ENCODE data around the gene FBXO42.
"Not testable (repeated sequence)": the region's sequence is repeated elsewhere in the genome, so short reads cannot be mapped to it uniquely, and the experiment has no call there.

FBXO42 gene

GRCh38 chr1:16371725-16372124, 19.4 kb upstream of the FBXO42 start:
- peak; percentile 46 for DNase-seq

GRCh38 chr1:16369821-16370220, 17.5 kb upstream of the FBXO42 start:
- no peak for DNase-seq

- DNase-seq, result no peak
Observed at GRCh38 chr1:16367968-16368890, 15.9 kb upstream of the FBXO42 start.

- peak; percentile 89 for DNase-seq
Observed at GRCh38 chr1:16367258-16367967, 15.1 kb upstream of the FBXO42 start.

- peak; percentile 98 for DNase-seq
Observed at GRCh38 chr1:16366722-16367257, 14.5 kb upstream of the FBXO42 start, which contains the start of gene SZRD1. Gene SZRD1 (plus strand): TSS chr1:16367242. CDS start chr1:16367258, 16 bp downstream.

- DNase-seq, result not testable (repeated sequence)
Observed at GRCh38 chr1:16365146-16365498, 12.8 kb upstream of the FBXO42 start.

- DNase-seq, result no peak
Observed at GRCh38 chr1:16356867-16357266, 4.6 kb upstream of the FBXO42 start.

GRCh38 chr1:16354619-16355018, 2.3 kb upstream of the FBXO42 start:
- DNase-seq, result no peak

- DNase-seq, result peak; percentile 23
Observed at GRCh38 chr1:16352842-16353535, 709 bp upstream of the FBXO42 start.

- DNase-seq, result no peak
Observed at GRCh38 chr1:16351456-16351993, 755 bp downstream of the FBXO42 start.

GRCh38 chr1:16349847-16350406, 2.4 kb downstream of the FBXO42 start:
- DNase-seq, result no peak

GRCh38 chr1:16348414-16349182, 3.7 kb downstream of the FBXO42 start:
- no peak for DNase-seq

- not testable (repeated sequence) for DNase-seq
Observed at GRCh38 chr1:16343276-16343675, 9.0 kb downstream of the FBXO42 start.

GRCh38 chr1:16342331-16343062, 9.8 kb downstream of the FBXO42 start:
- no peak for DNase-seq

GRCh38 chr1:16340673-16341072, 11.6 kb downstream of the FBXO42 start:
- no peak for DNase-seq

- no peak for DNase-seq
Observed at GRCh38 chr1:16338961-16339360, 13.3 kb downstream of the FBXO42 start.

GRCh38 chr1:16334655-16335340, 17.5 kb downstream of the FBXO42 start:
- no peak for DNase-seq

GRCh38 chr1:16326833-16327404, 25.4 kb downstream of the FBXO42 start:
- DNase-seq, result no peak

- DNase-seq, result no peak
Observed at GRCh38 chr1:16324456-16324890, 27.8 kb downstream of the FBXO42 start.

All from CD4-positive, alpha-beta T cell treated with Interleukin-12 subunit alpha and Interleukin-12 subunit beta, for 1 hour (primary cell).